Middle frontal gyrus (tissue), 1 donor: ENCODE results near the gene MACO1.
"Not testable (repeated sequence)": the region's sequence is repeated elsewhere in the genome, so short reads cannot be mapped to it uniquely, and the experiment has no call there.

Experiments used
- DNase-seq: peaks from one replicate; pipeline ENCODE4 v3.0.0-alpha.2; 2015; ENCODE audit warnings: low spot score; ENCODE audit errors: extremely low spot score

Gene MACO1

DNA sequence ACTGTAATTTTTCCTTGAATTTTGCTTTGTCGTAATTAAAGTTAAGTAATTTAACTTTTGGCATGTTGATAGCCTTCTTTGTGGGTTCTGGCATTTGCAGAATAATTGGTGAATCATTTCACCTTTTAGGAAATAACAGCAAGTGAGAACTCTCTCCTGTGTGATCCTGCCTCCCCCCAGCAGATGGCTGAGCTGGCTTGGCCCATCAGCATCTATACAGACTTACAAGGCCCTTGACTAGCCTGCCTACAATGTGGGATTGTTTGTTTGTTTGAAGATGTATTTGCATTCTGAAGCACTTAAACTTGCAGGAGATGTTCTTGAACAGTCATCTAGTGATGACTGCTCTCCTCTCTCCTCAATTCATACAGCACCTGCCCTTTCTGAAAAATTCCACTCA, 55.9 kb downstream of the MACO1 start:
- no peak for DNase-seq

GRCh38 chr1:25487628-25488027, 56.9 kb downstream of the MACO1 start:
- no peak for DNase-seq

DNA sequence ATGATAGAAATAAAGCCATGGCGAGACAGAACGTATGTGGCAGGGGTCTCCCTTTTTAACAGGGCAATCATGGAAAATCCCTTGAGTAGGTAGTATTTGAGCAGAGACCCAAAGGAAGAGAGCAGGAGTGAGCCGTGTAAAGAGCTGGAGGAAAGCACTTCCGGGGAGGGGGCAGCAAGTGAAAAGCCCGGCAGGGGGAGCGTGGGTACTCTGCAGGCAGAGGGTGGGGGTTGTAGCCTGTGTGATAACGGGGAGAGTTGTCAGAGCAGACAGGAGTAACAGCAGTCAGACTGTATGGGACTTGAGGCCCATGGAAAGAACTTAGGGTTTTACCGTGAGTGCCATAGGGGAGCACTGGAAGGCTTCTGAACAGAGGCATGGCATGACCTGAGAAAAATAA, 61.6 kb downstream of the MACO1 start:
- no peak for DNase-seq

DNA sequence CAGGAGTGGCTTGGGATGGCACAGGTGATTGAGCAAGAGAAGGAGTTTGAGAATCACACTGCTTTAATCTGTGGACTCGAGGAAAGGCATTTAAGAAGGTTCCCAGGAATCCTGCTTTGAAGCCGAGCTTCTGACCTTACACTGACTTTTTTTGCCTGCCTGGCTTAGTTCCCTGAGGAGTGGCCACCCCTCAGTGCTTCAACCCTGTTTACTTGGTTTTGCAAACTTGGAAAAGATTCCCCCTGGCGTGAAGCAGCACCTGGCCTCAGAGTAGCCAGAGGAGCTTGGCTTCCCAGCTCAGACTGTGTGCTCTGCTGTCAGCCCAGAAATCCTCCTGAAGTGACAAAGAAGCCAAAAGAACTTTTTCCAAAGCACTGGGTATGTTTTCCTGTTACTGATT, 64.3 kb downstream of the MACO1 start:
- DNase-seq = no peak

DNA sequence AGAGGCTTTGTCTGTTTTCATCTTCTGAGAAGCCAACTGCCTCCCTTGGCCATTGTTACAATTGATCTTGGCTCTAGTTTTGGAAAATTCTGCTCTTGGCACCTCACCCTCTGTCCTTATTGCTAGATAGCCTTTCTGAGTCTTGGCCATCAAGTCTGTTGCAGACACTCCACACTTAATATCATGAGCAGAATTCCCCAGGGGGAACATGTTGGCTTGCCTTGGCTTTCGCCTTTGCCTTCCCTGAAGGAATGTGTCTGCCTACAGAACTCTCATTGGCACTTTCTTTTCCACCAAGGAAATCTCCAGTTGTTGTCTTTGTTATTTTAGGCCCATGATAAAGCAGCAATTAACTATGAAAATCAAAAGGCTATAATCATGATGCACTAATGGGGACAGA, 70.0 kb downstream of the MACO1 start:
- DNase-seq = no peak

GRCh38 chr1:25501235-25502058, 70.8 kb downstream of the MACO1 start:
- no peak for DNase-seq

DNA sequence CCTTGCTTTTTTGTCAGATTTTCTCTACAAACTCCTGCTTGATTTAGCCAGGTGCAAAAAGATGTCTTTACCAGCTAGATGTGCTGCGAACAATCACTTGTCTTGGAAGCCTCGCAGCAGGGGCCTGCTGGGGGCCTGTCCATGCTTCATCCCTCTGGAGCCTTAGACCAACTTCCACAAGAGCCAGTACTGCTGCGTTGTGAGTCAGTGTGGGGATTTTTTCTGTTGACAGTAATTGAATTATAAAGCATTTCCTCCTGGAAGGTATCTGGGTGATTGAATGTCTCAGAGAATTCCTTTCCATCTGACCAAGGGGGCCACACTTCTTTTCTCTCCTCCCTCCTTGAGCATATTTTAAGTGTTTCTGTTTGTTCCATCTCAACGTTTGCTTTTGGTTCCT, 72.3 kb downstream of the MACO1 start:
- no peak for DNase-seq

DNA sequence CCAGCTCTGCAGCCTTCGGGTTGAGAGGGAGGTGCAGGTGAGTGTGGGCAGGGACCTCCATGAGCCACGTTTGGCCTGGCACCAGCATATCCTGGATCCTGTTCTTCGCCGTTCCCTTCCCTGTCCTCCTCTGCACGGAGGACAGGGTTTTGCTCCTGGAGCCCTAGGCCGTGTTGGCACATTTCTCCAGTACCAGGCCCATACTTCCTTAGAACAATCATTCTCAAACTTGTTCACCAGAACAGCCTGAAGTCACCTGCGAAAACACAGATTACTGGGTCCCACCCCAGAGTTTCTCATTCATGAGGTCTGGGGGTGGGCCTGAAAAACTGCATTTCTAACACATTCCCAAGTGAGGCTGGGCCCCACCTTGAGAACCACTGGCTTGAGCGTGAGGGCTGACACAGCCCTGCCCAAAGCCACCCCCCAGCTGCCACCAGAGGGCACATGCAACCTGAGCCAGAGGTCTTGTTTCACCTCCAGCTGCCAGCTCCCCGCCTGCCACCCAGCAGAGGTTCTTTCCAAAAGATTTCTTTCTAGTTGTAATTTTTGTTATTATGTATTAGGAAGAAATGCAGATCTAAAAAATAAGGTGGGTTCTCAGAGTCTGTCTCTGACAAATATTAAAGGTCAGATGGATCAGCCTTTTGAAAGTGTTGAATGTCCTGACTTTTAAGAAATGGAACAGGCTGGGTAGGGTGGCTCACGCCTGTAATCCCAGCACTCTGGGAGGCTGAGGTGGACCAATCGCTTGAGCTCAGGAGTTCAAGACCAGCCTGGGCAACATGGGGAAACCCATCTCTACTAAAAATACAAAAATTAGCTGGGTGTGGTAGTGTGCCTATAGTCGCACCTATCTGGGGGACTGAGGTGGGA, 73.1 kb downstream of the MACO1 start:
- DNase-seq = no peak

DNA sequence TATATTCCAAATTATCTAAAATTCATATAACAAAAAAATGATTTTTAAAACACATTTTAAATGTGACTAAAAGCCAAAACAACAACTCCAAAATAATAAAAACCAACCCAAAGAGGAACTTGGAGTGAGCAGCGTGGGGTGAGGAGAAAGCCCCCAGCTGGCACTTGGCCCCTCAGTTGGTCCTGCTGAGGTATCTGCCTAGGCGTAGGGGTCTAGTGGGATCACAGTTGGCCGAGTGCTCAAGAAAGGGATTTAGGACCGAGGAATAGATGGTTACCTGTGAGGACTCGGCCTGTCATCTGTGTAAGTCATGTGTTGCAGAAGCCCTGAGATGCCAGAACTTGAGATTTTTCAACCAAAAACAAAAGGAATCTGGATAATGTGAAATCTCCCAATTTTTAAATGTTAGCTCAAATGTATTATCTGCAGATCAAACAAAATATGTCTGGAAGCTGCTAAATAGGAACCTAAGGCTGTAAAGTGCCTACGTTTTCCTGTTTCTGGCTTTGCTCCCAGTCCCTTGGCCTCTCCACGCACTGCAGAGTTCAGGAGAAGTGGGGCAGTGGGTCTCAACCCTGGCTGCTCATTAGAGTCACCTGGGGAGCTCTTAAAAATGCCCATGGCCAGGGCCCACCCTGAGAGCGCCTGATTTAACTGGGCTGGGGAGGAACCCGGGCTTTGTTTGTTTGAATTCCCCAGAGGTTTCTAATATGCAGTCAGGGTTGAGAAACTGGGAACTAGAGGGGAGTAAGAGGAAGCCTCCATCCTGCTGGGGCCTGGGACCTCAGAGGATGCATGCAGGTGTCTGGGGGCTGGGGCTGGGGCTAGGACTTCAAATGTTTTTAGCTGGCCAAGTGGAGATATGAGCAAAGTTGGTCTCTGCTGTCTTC, 74.3 kb downstream of the MACO1 start:
- DNase-seq = no peak

DNA sequence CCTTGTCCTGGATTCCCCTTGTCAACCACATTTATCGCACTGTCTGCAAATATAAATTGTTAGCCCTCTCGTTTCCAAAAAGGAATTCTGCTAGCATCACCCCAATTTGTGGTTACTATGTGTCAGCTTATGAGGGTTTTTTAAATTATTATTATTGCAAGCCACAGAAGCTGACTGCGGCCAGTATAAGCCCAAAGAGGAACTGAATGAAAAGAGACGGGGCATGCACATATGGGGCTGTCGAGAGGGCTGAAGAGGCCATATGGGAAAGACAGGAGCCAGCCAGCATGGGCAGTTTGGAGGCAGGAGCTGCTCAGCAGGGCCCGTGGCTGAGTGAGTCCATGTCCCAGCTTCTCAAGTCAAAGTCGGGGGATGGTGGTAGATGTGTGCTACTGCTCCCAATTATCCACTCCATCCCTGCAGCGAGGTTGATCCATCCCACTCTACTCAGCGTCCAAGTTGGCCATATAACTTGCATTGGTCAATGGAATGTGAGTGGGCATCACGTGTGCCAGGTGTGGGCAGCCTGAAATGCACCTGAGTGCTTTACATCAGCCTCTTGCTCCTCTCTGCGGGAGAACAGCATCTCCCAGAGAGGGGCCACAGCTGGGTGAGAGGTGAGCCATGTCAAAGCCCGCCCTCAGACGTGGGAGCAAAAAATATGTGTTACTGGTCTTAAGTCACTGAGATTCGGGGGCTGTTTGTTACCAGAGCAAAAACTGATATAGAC, 75.1 kb downstream of the MACO1 start:
- DNase-seq = no peak

GRCh38 chr1:25506566-25507463, 76.1 kb downstream of the MACO1 start:
- DNase-seq = not testable (repeated sequence)

GRCh38 chr1:25513666-25514065, 83.0 kb downstream of the MACO1 start:
- DNase-seq = no peak

GRCh38 chr1:25515033-25515432, 84.3 kb downstream of the MACO1 start:
- DNase-seq = no peak

- no peak for DNase-seq
These were observed 86.0 kb downstream of the MACO1 start for GRCh38 chr1:25516686-25517085.

DNA sequence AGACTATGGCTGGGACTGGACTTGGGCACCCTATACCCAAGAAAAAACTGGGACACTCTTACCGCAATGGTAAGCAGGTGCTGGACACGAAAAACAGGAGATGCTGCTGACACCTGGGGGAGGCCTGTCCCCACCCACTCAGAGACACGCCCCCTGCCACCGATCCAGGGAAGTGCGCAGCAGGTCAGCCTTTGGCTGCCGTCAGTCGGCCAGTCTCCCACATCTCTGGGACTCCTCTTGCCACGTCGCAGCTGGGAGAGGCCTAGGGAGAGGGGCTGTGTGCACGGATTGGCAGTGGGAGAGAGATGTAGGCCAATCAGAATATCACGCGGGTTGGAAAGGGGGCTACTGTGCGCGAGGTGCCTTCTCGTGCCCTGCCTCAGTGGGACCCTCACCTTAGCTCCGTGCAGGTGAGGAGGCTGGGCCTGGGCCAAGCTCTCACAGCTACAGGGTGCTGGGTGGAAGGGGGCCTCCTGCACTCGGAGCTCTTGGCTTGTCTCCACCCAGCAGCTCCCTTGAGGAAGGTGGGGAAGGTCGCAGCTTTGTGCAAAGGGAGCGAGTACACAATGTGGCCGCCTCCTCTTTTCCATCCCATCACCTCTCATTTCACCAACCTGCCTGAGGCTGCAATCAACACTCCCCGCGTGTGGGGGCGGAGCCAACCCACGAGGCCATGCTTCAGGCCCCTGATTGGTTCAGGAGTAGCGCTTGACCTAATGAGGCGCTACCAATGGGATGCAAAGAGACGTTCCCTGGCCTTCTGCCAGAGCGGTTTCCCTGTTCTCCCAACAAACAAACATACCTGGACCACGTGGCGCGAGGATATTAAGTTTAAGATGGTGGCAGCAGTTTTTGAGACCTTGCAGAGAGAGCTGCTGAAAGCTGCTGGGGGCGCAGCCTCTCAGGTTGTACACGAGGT, 87.0 kb downstream of the MACO1 start:
- no peak for DNase-seq

GRCh38 chr1:25519624-25520023, 88.9 kb downstream of the MACO1 start:
- DNase-seq = no peak

- DNase-seq = peak; percentile 73
These were observed 89.9 kb downstream of the MACO1 start for GRCh38 chr1:25520446-25521061.

DNA sequence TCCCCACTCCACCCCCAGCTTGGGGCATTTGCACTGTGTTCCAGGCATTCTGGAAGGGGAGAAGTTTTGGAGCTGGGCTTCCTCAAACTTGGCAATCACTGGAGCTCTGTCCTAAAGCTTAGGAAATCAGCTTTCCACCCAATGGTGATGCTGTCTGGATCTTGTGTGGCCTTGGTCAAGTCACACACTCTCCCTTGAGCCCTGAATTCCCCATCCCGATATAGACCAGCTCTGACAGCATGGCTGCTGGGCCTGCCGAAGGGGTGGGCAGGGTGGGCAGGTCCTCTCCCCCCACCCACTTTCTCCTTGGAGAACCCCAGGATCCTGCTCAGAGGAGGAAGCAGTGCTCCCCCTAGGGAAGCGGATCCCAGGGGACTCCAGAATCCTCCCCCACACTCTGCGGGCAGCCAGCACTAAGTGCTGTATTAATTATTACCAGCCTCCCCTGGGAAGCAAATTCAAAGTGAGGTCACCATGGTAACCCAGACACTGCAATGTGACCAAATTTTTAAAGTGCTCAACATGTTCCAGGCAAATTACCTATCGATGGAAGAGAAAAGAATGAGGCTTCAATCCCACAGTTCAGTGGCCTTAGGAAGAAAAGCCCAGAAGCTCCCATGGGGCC, 91.4 kb downstream of the MACO1 start:
- no peak for DNase-seq
